OCI-LY7 (cell line): Measurements from ENCODE around the gene DNAH3. TPM values are rescaled to one million over a fixed set of nuclear protein-coding genes. Genes with fewer than 3 reads are reported as not detected.

Experiments used
- BruUV-seq: library from RNA; stranded (reverse); fragments of 400-500 nt; replicated peaks from 2 replicates; lab custom pipeline; 2021; lab: Mats Ljungman, UMichigan
- CTCF ChIA-PET: fragments of 300-600 bp; sonication (Branson Sonifier 250); formaldehyde crosslinking; loops from one replicate; lab custom pipeline; 2022; ENCODE audit warnings: antibody characterized with exemption; ENCODE audit not compliant: unreplicated experiment; lab: Charles Lee
- POLR2A ChIA-PET: fragments of 300-600 bp; sonication (Branson Sonifier 250); formaldehyde crosslinking; loops from one replicate; lab custom pipeline; 2022; ENCODE audit warnings: antibody characterized with exemption; lab: Charles Lee
- DNase-seq: peaks from one replicate; pipeline ENCODE4 v3.0.0-alpha.2; 2015; ENCODE audit warnings: low spot score
- H2AFZ ChIP-seq: fragments of 200-600 bp; sonication (generic), shearing (Covaris generic); 2 replicates; pipeline ENCODE4 v1.6.1; 2014; ENCODE audit warnings: mild to moderate bottlenecking, antibody characterized with exemption, low read length, moderate library complexity
- H3K27ac ChIP-seq: fragments of 200-600 bp; sonication (generic); 2 replicates; pipeline ENCODE4 v1.5.1; 2014; ENCODE audit warnings: mixed run types, low read depth, mild to moderate bottlenecking, moderate library complexity, low read length, inconsistent platforms; ENCODE audit not compliant: poor library complexity, severe bottlenecking
- H3K36me3 ChIP-seq: fragments of 200-600 bp; sonication (generic); 2 replicates; pipeline ENCODE4 v1.6.1; 2014; ENCODE audit warnings: mild to moderate bottlenecking, antibody characterized with exemption, low read length, moderate library complexity, mixed read lengths; ENCODE audit not compliant: insufficient read depth
- H3K4me1 ChIP-seq: fragments of 200-600 bp; sonication (generic); 2 replicates; pipeline ENCODE4 v1.5.1; 2014; ENCODE audit warnings: mild to moderate bottlenecking, low read length; ENCODE audit not compliant: insufficient read depth, poor library complexity, severe bottlenecking
- H3K4me2 ChIP-seq: fragments of 200-600 bp; sonication (generic); 2 replicates; pipeline ENCODE4 v1.6.1; 2014; ENCODE audit warnings: mild to moderate bottlenecking, low read length
- H3K4me3 ChIP-seq: fragments of 200-600 bp; sonication (generic); 2 replicates; pipeline ENCODE4 v1.5.1; 2014; ENCODE audit warnings: mild to moderate bottlenecking, low read depth, low read length; ENCODE audit not compliant: poor library complexity, severe bottlenecking
- H3K79me2 ChIP-seq: fragments of 200-600 bp; sonication (generic); 2 replicates; pipeline ENCODE4 v1.6.1; 2016; ENCODE audit warnings: low read depth, mild to moderate bottlenecking, low read length, moderate library complexity, mixed read lengths; ENCODE audit not compliant: insufficient read depth
- H3K9me2 ChIP-seq: fragments of 200-600 bp; sonication (generic); 2 replicates; pipeline ENCODE4 v1.6.1; 2016; ENCODE audit warnings: mild to moderate bottlenecking, low read length, mixed read lengths; ENCODE audit not compliant: insufficient read depth
- H3K9me3 ChIP-seq: fragments of 200-600 bp; sonication (generic); 2 replicates; pipeline ENCODE4 v1.6.1; 2014; ENCODE audit warnings: mild to moderate bottlenecking, mixed run types, low read length, mixed read lengths
- H4K20me1 ChIP-seq: fragments of 200-600 bp; sonication (generic); 2 replicates; pipeline ENCODE4 v1.6.1; 2014; ENCODE audit warnings: mild to moderate bottlenecking, antibody characterized with exemption, low read length, moderate library complexity, mixed read lengths; ENCODE audit not compliant: insufficient read depth
- EZH2phosphoT487 ChIP-seq: fragments of 200-600 bp; sonication (generic); IDR thresholded peaks from 2 replicates; pipeline ENCODE4 v1.6.1; 2018; ENCODE audit warnings: low read depth, borderline replicate concordance, mild to moderate bottlenecking, mixed run types, antibody characterized with exemption, low read length, moderate library complexity, mixed read lengths
- intact Hi-C: fragments of 100-400 bp; cut with micrococcal nuclease; formaldehyde crosslinking; loops from one replicate; pipeline ENCODE4 v1.10.0; 2022; ENCODE audit not compliant: unreplicated experiment
- total RNA-seq, 2 experiments: library from RNA; depleted of rRNA in 1 of 2; stranded (reverse); fragments of >200 nt in 1 of 2; shearing (Covaris generic) in 1 of 2; gene quantifications; 2 replicates each; pipeline ENCODE4 v1.2.3, GENCODE V29; 2014 to 2022
- TF ChIP-seq, protein P1 (sequence below): fragments of 200-600 bp; sonication (generic); conservative IDR thresholded peaks from 2 replicates; pipeline ENCODE4 v1.5.1; 2014; ENCODE audit warnings: mild to moderate bottlenecking, antibody characterized with exemption, low read length, moderate library complexity, mixed read lengths

DNAH3 gene
- total RNA-seq, 2 experiments from 2014 or later: not detected

DNA sequence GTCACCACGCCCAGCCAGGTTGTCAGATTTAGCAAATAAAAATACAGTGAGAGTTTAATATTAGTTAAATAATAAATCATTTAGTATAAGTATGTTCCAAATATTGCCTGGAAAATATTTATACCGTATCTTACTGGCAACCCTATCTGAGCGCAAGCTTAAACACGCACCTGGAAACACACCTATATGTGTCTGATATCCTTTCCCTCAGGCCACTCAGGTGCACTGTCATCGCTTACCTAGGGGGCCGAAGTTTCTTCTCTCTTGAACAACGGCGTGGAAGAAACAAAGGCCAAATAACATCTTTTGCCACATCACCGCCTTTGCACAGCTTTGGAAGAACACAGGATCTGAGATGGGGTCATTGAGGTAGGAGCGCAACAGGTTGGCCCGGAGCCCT lies 196.1 kb downstream of the DNAH3 start:
- no TSS peak for BruUV-seq
- no peak for DNase-seq
- no peaks in the 10 kb centered on the region for H3K9me2 ChIP-seq
- no peaks in the 10 kb centered on the region for H3K36me3 ChIP-seq
- no peaks in the 10 kb centered on the region for H4K20me1 ChIP-seq
- H3K27ac ChIP-seq: no peak overlapping the region
- H3K4me2 ChIP-seq: no peak overlapping the region
- TF ChIP-seq, protein P1, sequence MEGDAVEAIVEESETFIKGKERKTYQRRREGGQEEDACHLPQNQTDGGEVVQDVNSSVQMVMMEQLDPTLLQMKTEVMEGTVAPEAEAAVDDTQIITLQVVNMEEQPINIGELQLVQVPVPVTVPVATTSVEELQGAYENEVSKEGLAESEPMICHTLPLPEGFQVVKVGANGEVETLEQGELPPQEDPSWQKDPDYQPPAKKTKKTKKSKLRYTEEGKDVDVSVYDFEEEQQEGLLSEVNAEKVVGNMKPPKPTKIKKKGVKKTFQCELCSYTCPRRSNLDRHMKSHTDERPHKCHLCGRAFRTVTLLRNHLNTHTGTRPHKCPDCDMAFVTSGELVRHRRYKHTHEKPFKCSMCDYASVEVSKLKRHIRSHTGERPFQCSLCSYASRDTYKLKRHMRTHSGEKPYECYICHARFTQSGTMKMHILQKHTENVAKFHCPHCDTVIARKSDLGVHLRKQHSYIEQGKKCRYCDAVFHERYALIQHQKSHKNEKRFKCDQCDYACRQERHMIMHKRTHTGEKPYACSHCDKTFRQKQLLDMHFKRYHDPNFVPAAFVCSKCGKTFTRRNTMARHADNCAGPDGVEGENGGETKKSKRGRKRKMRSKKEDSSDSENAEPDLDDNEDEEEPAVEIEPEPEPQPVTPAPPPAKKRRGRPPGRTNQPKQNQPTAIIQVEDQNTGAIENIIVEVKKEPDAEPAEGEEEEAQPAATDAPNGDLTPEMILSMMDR: no peak
- TF ChIP-seq EZH2phosphoT487: no peak
- no peak overlapping the region for H3K4me3 ChIP-seq
- ChIA-PET POLR2A (no interaction called here), CTCF (no interaction called here)
- H2AFZ ChIP-seq: no peak overlapping the region
- intact Hi-C loops: no loop called here
- H3K79me2 ChIP-seq: no peaks in the 10 kb centered on the region
- no peaks in the 10 kb centered on the region for H3K9me3 ChIP-seq
- no peaks in the 10 kb centered on the region for H3K4me1 ChIP-seq

DNA sequence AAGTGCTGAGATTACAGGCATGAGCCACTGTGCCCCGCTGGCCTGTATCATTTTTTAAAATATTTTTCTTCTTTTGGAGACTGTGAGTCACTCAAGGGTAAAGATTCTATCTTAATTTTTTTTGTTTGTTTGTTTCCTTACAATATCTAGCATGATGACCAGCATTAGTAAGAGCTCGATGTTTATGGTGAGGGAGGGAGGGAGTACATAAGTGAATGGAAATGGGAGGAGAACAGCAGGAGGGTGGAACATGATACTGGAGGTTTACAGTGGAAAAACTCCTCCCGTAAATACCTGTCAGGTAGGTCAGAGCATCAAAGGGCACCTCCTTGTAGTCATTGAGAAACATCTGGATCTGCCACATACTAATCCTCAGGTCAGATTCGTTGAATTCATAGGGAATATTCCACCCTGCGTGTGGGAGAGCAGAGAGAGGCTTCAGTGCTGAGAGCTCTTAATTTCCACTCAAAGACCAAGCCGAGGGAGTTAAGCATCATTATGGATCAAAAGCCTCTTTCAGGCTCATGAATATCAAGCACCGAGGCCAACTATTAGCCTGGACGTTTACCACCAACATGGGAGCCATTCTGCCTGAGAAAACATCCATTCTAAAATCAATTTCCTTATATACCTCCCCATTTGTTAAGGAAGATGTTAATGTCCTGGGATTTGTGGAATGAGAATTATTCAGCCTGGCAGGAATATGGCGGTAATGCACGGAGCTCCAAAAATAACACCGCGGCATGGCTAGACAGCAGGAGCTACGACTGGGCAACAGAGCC lies 198.3 kb downstream of the DNAH3 start:
- ChIA-PET POLR2A (no interaction called here), CTCF (no interaction called here)
- H3K79me2 ChIP-seq: no peaks in the 10 kb centered on the region
- no peaks in the 10 kb centered on the region for H3K9me3 ChIP-seq
- no peak overlapping the region for H2AFZ ChIP-seq
- intact Hi-C loops: no loop called here
- no peak overlapping the region for H3K27ac ChIP-seq
- no peaks in the 10 kb centered on the region for H3K9me2 ChIP-seq
- TF ChIP-seq, protein P1: no peak
- no peak for TF ChIP-seq EZH2phosphoT487
- H3K4me3 ChIP-seq: no peak overlapping the region
- H3K4me1 ChIP-seq: no peaks in the 10 kb centered on the region
- no peaks in the 10 kb centered on the region for H3K36me3 ChIP-seq
- H4K20me1 ChIP-seq: no peaks in the 10 kb centered on the region
- no peak for DNase-seq
- H3K4me2 ChIP-seq: no peak overlapping the region
- no TSS peak for BruUV-seq

DNA sequence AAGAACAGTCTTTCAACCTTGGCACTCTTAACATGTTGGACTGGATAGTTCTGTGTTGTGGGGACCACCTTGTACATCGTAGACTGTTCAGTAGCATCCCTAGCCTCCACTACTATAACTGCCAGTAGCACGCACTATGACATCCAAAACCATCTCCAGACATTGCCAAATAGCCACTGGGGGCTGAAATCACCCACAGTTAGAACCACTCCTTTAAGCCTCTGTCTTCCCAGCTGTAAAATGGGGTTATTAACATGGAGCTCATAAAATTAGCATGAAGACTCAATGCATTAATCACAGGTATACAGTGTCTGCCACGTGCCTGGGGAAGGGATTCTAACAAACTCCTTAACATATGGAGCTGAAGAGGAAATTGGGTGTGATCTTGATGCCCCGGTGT lies 200.4 kb downstream of the DNAH3 start:
- TF ChIP-seq EZH2phosphoT487: no peak
- TF ChIP-seq, protein P1: no peak
- Histone ChIP-seq H3K9me2 (no peaks in the 10 kb centered on the region), H3K79me2 (no peaks in the 10 kb centered on the region), H3K27ac (no peak overlapping the region), H3K4me2 (no peak overlapping the region), H2AFZ (no peak overlapping the region), H3K4me1 (no peaks in the 10 kb centered on the region), H3K36me3 (no peaks in the 10 kb centered on the region), H4K20me1 (no peaks in the 10 kb centered on the region), H3K9me3 (no peaks in the 10 kb centered on the region), H3K4me3 (no peak overlapping the region)
- ChIA-PET POLR2A (interaction anchor here (0.6 to 0.8 kb wide), 3 partner anchors 20 to 52 kb away, joined by 3 read pairs; no protein-coding TSS in a partner anchor), CTCF (no interaction called here)
- intact Hi-C loops: no loop called here
- no TSS peak for BruUV-seq
- DNase-seq: no peak
